Bone marrow (tissue), 2 donors: ENCODE results near the gene RELT.

ENCODE experiments used
- DNase-seq, 2 donors: peaks; one replicate each; lab custom pipeline; 2025; lab: John Stamatoyannopoulos, UW

RELT gene

GRCh38 chr11:73439002-73439843, 63.0 kb downstream of the RELT start:
- DNase-seq = no peak

GRCh38 chr11:73445980-73446379, 69.8 kb downstream of the RELT start:
- DNase-seq = no peak

GRCh38 chr11:73446766-73447165, 70.6 kb downstream of the RELT start:
- no peak for DNase-seq
